GM18907 (cell line): ENCODE results near the gene MAP9.
A peak's percentile ranks its signal among the peaks of the same experiment; 100 is the strongest.
"Not testable (repeated sequence)": the region's sequence is repeated elsewhere in the genome, so short reads cannot be mapped to it uniquely, and the experiment has no call there.

ENCODE experiments used
- ATAC-seq: cut with Tn5 transposase; IDR thresholded peaks from one replicate; pipeline ENCODE4 v1.9.1; 2021; ENCODE audit warnings: mild to moderate bottlenecking, moderate library complexity; ENCODE audit not compliant: unreplicated experiment

The MAP9 gene

GRCh38 chr4:155353923-155354540, 22.7 kb downstream of the MAP9 start:
- ATAC-seq: peak; percentile 97

DNA sequence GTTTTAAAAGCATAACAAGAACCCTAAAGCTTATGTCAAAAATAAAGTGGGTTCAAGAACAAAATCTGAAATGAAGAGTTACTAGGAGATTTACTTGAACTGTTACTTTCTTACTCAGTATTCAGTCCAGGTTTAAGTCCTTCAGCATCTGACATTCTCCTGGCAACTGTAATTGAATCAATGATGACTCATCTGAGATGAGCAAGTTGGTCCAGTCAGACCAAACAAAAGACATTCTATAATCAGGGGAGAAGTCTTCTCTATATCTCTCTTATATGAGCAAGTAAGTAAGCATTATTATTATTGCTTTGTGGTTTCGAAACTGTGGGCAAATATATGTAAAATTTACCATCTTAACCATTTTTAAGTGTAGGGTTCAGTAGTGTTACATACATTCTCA, 34.6 kb downstream of the MAP9 start:
- no peak for ATAC-seq

DNA sequence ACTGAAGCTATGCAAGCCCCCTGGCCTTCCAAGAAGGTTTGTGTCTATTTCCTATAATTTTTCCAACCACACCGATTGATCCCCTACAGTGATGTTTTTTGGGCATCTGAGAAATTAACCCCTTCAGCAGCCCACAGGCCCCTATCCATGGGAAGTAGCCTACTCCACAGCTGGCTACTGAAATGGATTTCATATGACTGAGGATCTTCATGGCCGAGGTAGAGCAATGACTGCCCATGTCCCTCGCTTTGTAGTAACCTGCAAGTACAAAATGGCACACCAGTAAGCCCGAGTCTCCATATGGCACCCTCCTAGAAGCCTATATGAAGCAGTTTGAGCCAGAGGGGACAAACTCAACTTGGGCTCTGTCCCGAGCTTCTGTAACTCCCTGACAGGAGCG, 36.8 kb downstream of the MAP9 start:
- no peak for ATAC-seq

DNA sequence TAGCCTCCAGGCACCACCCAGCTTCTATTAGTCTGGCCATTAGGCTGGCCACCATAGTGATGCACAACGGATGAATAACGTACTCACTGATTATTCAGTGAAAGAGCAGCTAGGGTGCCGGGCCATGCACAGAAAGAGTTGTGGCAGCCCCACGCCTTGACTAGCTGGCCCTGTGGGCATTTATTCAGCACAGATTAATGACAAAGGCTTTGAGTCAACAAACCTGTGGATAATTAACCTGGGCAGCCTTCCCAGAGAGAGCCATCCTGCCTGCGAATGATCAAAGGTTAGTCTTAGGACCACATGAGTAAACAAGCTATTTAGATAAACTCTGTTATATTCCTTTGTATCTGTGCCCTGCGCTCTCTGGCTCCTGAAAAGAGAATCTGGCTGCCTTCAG, 37.2 kb downstream of the MAP9 start:
- no peak for ATAC-seq

DNA sequence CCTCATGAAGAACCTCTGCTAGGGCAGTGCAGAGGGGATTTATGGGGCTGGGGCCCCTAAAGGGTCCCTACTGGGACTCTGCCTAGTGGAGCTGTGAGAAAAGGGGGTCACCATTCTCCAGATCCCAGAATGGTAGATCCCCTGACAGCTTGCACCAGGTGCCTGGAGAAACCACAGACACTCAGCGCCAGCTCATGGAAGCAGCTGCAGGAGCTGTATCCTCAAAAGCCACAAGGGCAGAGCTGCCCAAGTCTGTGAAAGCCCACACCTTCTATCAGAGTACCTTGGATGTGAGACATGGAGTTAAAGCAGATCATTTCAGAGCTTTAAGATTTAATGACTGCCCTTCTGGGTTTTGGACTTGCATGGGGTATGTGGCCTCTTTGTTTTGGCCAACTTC, 38.6 kb downstream of the MAP9 start:
- ATAC-seq: no peak

GRCh38 chr4:155336242-155336641, 40.5 kb downstream of the MAP9 start:
- ATAC-seq: no peak

GRCh38 chr4:155331478-155331877, 45.3 kb downstream of the MAP9 start:
- ATAC-seq: no peak

DNA sequence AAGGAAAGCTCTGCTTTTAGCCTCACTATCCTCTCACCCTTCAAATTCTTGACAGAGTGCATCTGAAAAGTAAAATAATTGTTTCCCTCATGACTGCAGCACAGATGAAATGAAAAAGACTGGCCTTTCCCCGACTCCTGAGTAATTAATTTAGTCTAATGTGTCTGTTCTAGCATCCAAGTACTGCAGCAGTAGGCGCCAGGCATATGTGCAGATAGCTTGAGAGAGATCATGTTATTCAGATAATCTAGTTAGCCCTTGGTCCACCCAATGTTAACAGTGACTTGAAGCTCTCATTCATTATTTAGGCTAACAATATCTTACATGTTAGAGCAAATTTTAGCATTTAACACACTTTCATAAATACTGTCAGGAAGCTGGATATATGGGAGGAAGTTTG, 54.0 kb downstream of the MAP9 start:
- ATAC-seq: no peak

GRCh38 chr4:155321006-155321405, 55.8 kb downstream of the MAP9 start:
- no peak for ATAC-seq

GRCh38 chr4:155319516-155319915, 57.2 kb downstream of the MAP9 start:
- no peak for ATAC-seq

DNA sequence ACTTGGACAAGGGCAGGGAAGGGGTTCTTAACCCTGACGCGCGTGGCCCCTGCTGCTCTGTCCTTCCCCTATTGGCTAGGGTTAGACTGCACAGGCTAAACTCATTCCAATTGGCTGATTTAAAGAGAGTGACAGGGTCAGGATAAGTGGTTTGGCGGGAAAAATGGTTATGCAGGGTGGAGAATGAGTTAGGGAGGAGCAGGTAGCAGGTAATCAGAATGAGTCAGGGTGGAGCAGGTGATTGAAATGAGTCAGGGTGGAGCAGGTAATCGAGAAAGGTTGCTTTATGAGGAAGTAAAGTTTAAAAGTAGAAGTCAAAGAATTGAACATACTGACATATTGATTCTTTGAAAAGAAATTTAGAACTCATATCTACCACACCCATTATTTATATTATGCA, 64.7 kb downstream of the MAP9 start:
- ATAC-seq: not testable (repeated sequence)

DNA sequence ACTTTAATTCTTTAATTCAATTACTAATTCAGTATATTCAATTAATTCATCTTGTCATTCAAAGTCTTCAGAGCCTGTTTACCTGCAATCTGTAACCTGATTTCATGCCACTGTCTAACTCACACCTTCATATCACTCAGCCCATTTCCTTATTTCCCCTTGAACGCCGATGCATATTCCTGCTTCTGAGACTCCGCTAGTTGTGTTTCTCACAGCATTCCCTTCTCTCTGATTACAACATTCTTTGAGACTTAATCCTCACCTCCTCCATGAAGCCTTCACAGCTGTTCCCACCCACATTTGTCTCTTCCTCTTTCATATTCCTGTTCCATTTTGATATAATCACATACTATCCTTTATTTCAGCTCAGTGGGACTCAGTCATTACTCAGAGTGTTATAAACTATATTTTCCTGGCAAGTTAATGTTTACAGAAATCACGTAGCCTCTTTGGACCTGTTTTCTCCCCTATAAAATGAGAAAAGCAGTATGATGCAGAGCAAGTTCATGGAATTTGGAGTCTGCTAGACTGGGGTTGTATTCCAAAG, 69.0 kb downstream of the MAP9 start:
- ATAC-seq: no peak

DNA sequence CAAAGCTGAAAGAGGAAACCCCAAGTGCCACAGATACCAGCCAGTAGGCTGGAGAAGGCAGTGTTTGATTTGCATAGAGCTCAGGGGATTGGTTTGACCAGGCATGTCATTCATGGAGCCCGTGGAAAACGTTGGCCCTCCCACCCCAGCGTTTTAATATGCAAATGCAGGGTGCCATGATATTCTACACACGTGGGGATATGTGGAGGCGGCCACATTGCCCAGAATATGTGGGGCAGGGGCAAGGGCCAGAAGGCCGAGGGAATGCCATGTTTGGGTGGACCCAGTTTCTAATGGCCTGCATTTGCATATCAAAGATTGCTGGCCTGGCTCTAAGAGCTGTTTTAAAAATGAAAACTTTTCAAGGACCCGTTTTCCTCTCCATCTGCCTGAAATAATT, 71.1 kb downstream of the MAP9 start:
- no peak for ATAC-seq

- no peak for ATAC-seq
Measured at GRCh38 chr4:155304375-155304774, 72.4 kb downstream of the MAP9 start.

DNA sequence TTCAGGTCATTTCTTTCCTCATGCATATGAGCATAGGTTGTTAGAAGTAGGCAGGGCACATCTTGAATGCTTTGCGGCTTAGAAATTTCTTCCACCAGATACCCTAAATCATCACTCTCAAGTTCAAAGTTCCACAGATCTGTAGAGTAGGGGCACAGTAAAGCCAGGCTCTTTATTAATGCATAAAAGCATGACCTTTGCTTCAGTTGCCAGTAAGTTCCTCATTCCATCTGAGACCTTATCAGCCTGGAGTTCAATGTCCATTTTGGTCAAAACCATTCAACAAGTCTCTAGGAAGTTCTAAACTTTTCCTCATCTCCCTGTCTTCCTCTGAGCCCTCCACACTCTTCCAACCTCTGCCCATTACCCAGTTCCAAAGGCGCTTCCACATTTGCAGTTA, 77.7 kb downstream of the MAP9 start:
- ATAC-seq: no peak
